Measurements from ENCODE around the gene ZNF664. TPM values are rescaled to one million over a fixed set of nuclear protein-coding genes. Genes with fewer than 3 reads are reported as not detected.

The ZNF664 gene
- total and polyA plus RNA-seq, 2 of the 8 experiments (the other 6 are each of a cell fraction or from before 2014, with no cell fraction given) = 22.8 to 51.4 TPM

- Histone ChIP-seq H3K9ac (replicated peaks in 1 of 4; ENCODE audit: extremely low read depth in 1 of 4, low read depth in 3 of 4, low read length in 3 of 4) (no peak overlapping the region), H2BK12ac (ENCODE audit: low read depth, low read length) (no peak overlapping the region), H3K4me1 (replicated peaks in 1 of 4; ENCODE audit: control insufficient read depth in 3 of 4, insufficient read depth in 4 of 4, low read length in 3 of 4) (no peaks in the 10 kb centered on the region), H2AK5ac (ENCODE audit: low read depth, low read length) (no peak overlapping the region), H3K4me3 (ENCODE audit: extremely low read depth in 1 of 4, insufficient read depth in 2 of 4, low read depth in 3 of 4, low read length in 4 of 4) (no peak overlapping the region), H4K5ac (ENCODE audit: insufficient read length, low read depth, low read length) (no peak overlapping the region), H3K9me3 (ENCODE audit: insufficient read depth in 2 of 2, low read depth in 1 of 2, low read length in 1 of 2) (no peaks in the 10 kb centered on the region; a peak in 1 of 4 replicates), H3K27ac (ENCODE audit: low read depth, low read length) (no peak overlapping the region), H3K14ac (ENCODE audit: insufficient read length) (no peak overlapping the region), H3K23me2 (ENCODE audit: low read depth, low read length) (no peaks in the 10 kb centered on the region), H3K79me1 (ENCODE audit: low read depth, low read length) (no peaks in the 10 kb centered on the region), H3K4ac (replicated peaks; ENCODE audit: insufficient read length, low read depth, low read length) (no peak overlapping the region), H3K56ac (replicated peaks; ENCODE audit: insufficient read length, low read depth, low read length) (no peak overlapping the region), H3K4me2 (ENCODE audit: insufficient read depth in 1 of 2, low read depth in 2 of 2, low read length in 2 of 2) (no peak overlapping the region), H2BK5ac (ENCODE audit: low read depth, low read length) (no peak overlapping the region), H4K20me1 (replicated peaks in 1 of 2; ENCODE audit: control insufficient read depth in 1 of 2, insufficient read depth in 2 of 2, low read length in 2 of 2) (no peaks in the 10 kb centered on the region), H2AFZ (ENCODE audit: low read length) (no peak overlapping the region), H3K79me2 (ENCODE audit: control insufficient read depth in 1 of 2, insufficient read depth in 2 of 2, low read length in 2 of 2) (no peaks in the 10 kb centered on the region), H4K91ac (replicated peaks; ENCODE audit: insufficient read length, low read length) (no peak overlapping the region), H4K8ac (ENCODE audit: extremely low read depth, insufficient read depth, low read length) (no peak overlapping the region), H3K18ac (ENCODE audit: extremely low read depth, low read length) (no peak overlapping the region), H3K36me3 (ENCODE audit: control insufficient read depth in 2 of 4, insufficient read depth in 4 of 4, low read length in 3 of 4) (no peaks in the 10 kb centered on the region), H2BK15ac (ENCODE audit: low read length) (no peak overlapping the region), H2BK120ac (replicated peaks; ENCODE audit: low read depth, low read length) (no peak overlapping the region), H2BK20ac (ENCODE audit: low read length) (no peak overlapping the region), H3K23ac (ENCODE audit: insufficient read length) (no peak overlapping the region), H3K27me3 (replicated peaks in 1 of 4; ENCODE audit: control insufficient read depth in 3 of 4, extremely low read depth in 1 of 4, insufficient read depth in 3 of 4, low read length in 3 of 4) (peaks cover 0 to 9% (median 3%) of the 10 kb centered on the region in 4 experiments; a peak in 3 of 7 replicates)
- POLR2A ChIA-PET (ENCODE audit: partially characterized antibody) = no interaction called here
- no peak for FAIRE-seq
- DNase-seq (ENCODE audit: low read depth in 1 of 2, low spot score in 2 of 2) = no peak
- WGBS, 2 experiments (ENCODE audit: extremely low coverage in 1 of 2, insufficient coverage in 1 of 2, insufficient read length in 1 of 2, insufficient replicate concordance in 2 of 2, low coverage in 1 of 2, low lambda C conversion rate in 2 of 2, missing lambda C conversion rate in 1 of 2) = 88% methylated on average over 10 of the region's 10 CpGs; no CpG with 5 or more reads in 1 of the 2 experiments
- CTCF ChIA-PET (ENCODE audit: partially characterized antibody) = interaction anchor here (0.9 to 3.3 kb wide), 7 partner anchors 12 to 152 kb away, joined by 3 to 11 read pairs (median 4); no protein-coding TSS in a partner anchor
- TF ChIP-seq EP300 (IDR thresholded peaks at IDR 0.05; ENCODE audit: borderline replicate concordance in 1 of 2, low read depth in 2 of 2, low read length in 2 of 2) (no peak), SP2 (IDR thresholded peaks at IDR 0.05; ENCODE audit: low read length) (no peak), CHD1 (IDR thresholded peaks at IDR 0.05; ENCODE audit: low read depth, low read length) (no peak), JUND (IDR thresholded peaks at IDR 0.05; ENCODE audit: low read length) (no peak), RAD21 (IDR thresholded peaks at IDR 0.05 in 1 of 2, conservative IDR thresholded peaks at IDR 0.05 in 1 of 2; ENCODE audit: low read depth in 2 of 2, low read length in 2 of 2) (no peak), CBX8 (IDR thresholded peaks at IDR 0.05; ENCODE audit: borderline replicate concordance, low read depth, low read length) (no peak), ATF3 (IDR thresholded peaks at IDR 0.05; ENCODE audit: insufficient read depth, low read depth, low read length) (no peak), SP1 (IDR thresholded peaks at IDR 0.05; ENCODE audit: low read depth, low read length) (no peak), SIN3A (conservative IDR thresholded peaks at IDR 0.05 in 1 of 2, IDR thresholded peaks at IDR 0.05 in 1 of 2; ENCODE audit: low read depth in 1 of 2, low read length in 2 of 2) (no peak), CEBPB (IDR thresholded peaks at IDR 0.05; ENCODE audit: low read depth, low read length) (no peak), CREB1 (IDR thresholded peaks at IDR 0.05) (no peak), RNF2 (IDR thresholded peaks at IDR 0.05; ENCODE audit: borderline replicate concordance, low read depth, low read length, missing control alignments, poor library complexity, severe bottlenecking) (no peak), SIRT6 (IDR thresholded peaks at IDR 0.05; ENCODE audit: low read length) (no peak), KDM5A (IDR thresholded peaks at IDR 0.05; ENCODE audit: low read length) (no peak)
These were observed 28.3 kb upstream of the ZNF664 start for GRCh38 chr12:123944696-123945095.
